ENCODE data around the gene NLRP3. TPM values are rescaled to one million over a fixed set of nuclear protein-coding genes. Genes with fewer than 3 reads are reported as not detected.

The NLRP3 gene
- under 0.01 TPM in 1 of 2 replicates, not detected in the other for total RNA-seq

GRCh38 chr1:247415423-247416361 lies at the start of gene NLRP3:
TSS of gene NLRP3 (plus strand) at chr1:247416173. CDS start at chr1:247418801, 2,628 bp downstream.

Other genes starting within 250 kb of the NLRP3 start
- gene ZNF124, start 244.2 kb upstream of the NLRP3 start, total RNA-seq: 38.9 and 61.5 TPM in 2 replicates
- gene VN1R5, start 160.1 kb upstream of the NLRP3 start, total RNA-seq: not detected in 2 replicates
- gene ZNF496, start 84.3 kb upstream of the NLRP3 start, total RNA-seq: 18.9 and 21.3 TPM in 2 replicates
- gene OR2B11, start 41.9 kb downstream of the NLRP3 start, total RNA-seq: not detected in 2 replicates
- not detected in 2 replicates for gene OR2C3, start 120.3 kb downstream of the NLRP3 start, total RNA-seq
- not detected in 2 replicates for gene GCSAML, start 133.0 kb downstream of the NLRP3 start, total RNA-seq
- not detected in 2 replicates for gene OR2G2, start 172.2 kb downstream of the NLRP3 start, total RNA-seq
- not detected in 2 replicates for gene OR2G3, start 189.4 kb downstream of the NLRP3 start, total RNA-seq

All from endothelial cell of coronary artery (primary cell).